Measurements from ENCODE around the gene PLPPR3.

PLPPR3 gene

GRCh38 chr19:788983-789700 is 32.6 kb downstream of the PLPPR3 start:
- DNase-seq (ENCODE audit: low read depth, low spot score), result no peak
- H3K4me3 ChIP-seq (ENCODE audit: low read length), result no peak overlapping the region

- DNase-seq (ENCODE audit: low read depth, low spot score), result no peak
- H3K4me3 ChIP-seq (ENCODE audit: low read length), result no peak overlapping the region
Observed at GRCh38 chr19:788686-788982, 33.1 kb downstream of the PLPPR3 start.

- no peak for DNase-seq (ENCODE audit: low read depth, low spot score)
- H3K4me3 ChIP-seq (ENCODE audit: low read length), result no peak overlapping the region
Observed at GRCh38 chr19:787536-787935, 34.2 kb downstream of the PLPPR3 start.

GRCh38 chr19:784541-784940 is 37.2 kb downstream of the PLPPR3 start:
- no peak overlapping the region for H3K4me3 ChIP-seq (ENCODE audit: low read length)
- no peak for DNase-seq (ENCODE audit: low read depth, low spot score)

- no peak for DNase-seq (ENCODE audit: low read depth, low spot score)
- no peak overlapping the region for H3K4me3 ChIP-seq (ENCODE audit: low read length)
Observed at GRCh38 chr19:782878-783668, 38.7 kb downstream of the PLPPR3 start.

- no peak overlapping the region for H3K4me3 ChIP-seq (ENCODE audit: low read length)
- no peak for DNase-seq (ENCODE audit: low read depth, low spot score)
Observed at GRCh38 chr19:782185-782877, 39.4 kb downstream of the PLPPR3 start.

GRCh38 chr19:781800-782184 is 40.0 kb downstream of the PLPPR3 start:
- no peak for DNase-seq (ENCODE audit: low read depth, low spot score)
- no peak overlapping the region for H3K4me3 ChIP-seq (ENCODE audit: low read length)

GRCh38 chr19:780935-781334 is 40.8 kb downstream of the PLPPR3 start:
- DNase-seq (ENCODE audit: low read depth, low spot score), result no peak
- no peak overlapping the region for H3K4me3 ChIP-seq (ENCODE audit: low read length)

- no peak overlapping the region for H3K4me3 ChIP-seq (ENCODE audit: low read length)
- no peak for DNase-seq (ENCODE audit: low read depth, low spot score)
Observed at GRCh38 chr19:778910-779653, 42.7 kb downstream of the PLPPR3 start.

GRCh38 chr19:776549-776948 is 45.2 kb downstream of the PLPPR3 start:
- DNase-seq (ENCODE audit: low read depth, low spot score), result no peak
- H3K4me3 ChIP-seq (ENCODE audit: low read length), result no peak overlapping the region

GRCh38 chr19:772730-773436 is 48.9 kb downstream of the PLPPR3 start:
- DNase-seq (ENCODE audit: low read depth, low spot score), result no peak
- no peak overlapping the region for H3K4me3 ChIP-seq (ENCODE audit: low read length)

GRCh38 chr19:772063-772462 is 49.7 kb downstream of the PLPPR3 start:
- no peak overlapping the region for H3K4me3 ChIP-seq (ENCODE audit: low read length)
- no peak for DNase-seq (ENCODE audit: low read depth, low spot score)

GRCh38 chr19:771332-771785 is 50.4 kb downstream of the PLPPR3 start:
- H3K4me3 ChIP-seq (ENCODE audit: low read length), result no peak overlapping the region
- no peak for DNase-seq (ENCODE audit: low read depth, low spot score)

GRCh38 chr19:769616-770015 is 52.1 kb downstream of the PLPPR3 start:
- no peak for DNase-seq (ENCODE audit: low read depth, low spot score)
- no peak overlapping the region for H3K4me3 ChIP-seq (ENCODE audit: low read length)

GRCh38 chr19:768424-768823 is 53.3 kb downstream of the PLPPR3 start:
- DNase-seq (ENCODE audit: low read depth, low spot score), result no peak

GRCh38 chr19:765179-765738 is 56.5 kb downstream of the PLPPR3 start:
- H3K4me3 ChIP-seq (ENCODE audit: low read length), result no peak overlapping the region
- DNase-seq (ENCODE audit: low read depth, low spot score), result no peak

More at GRCh38 chr19:768424-768823, 53.3 kb downstream of the PLPPR3 start:
- H3K4me3 ChIP-seq (ENCODE audit: low read length), result no peak overlapping the region

- no peak overlapping the region for H3K4me3 ChIP-seq (ENCODE audit: low read length)
- DNase-seq (ENCODE audit: low read depth, low spot score), result no peak
Observed at GRCh38 chr19:764301-764700, 57.5 kb downstream of the PLPPR3 start.

- no peak overlapping the region for H3K4me3 ChIP-seq (ENCODE audit: low read length)
- no peak for DNase-seq (ENCODE audit: low read depth, low spot score)
Observed at GRCh38 chr19:763869-764268, 57.9 kb downstream of the PLPPR3 start.

- no peak for DNase-seq (ENCODE audit: low read depth, low spot score)
- H3K4me3 ChIP-seq (ENCODE audit: low read length), result no peak overlapping the region
Observed at GRCh38 chr19:763181-763580, 58.6 kb downstream of the PLPPR3 start.

Measured in Jurkat, Clone E6-1 (cell line).